ENCODE data around the gene DHX29.
"Not testable (repeated sequence)": the region's sequence is repeated elsewhere in the genome, so short reads cannot be mapped to it uniquely, and the experiment has no call there.

DNA sequence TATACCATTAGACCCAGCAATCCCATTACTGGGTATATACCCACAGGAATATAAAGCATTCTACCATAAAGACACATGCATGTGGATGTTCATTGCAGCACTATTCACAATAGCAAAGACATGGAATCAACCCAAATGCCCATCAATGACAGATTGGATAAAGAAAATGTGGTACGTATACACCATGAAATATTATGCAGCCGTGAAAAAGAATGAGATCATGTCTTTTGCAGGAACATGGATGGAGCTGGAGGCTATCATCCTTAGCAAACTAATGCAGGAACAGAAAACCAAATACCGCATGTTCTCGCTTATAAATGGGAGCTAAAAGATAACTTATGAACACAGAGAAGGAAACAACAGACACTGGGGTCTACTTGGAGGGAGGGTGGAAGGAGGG is 10.7 kb upstream of the DHX29 start:
- not testable (repeated sequence) for TF ChIP-seq POLR2AphosphoS5, TAF1, POLR2A (IDR thresholded peaks at IDR 0.05; ENCODE audit: low read depth, low read length)

Data from GM12891 (cell line).